HepG2 (cell line): ENCODE results near the gene AIF1. TPM values are rescaled to one million over a fixed set of nuclear protein-coding genes. Genes with fewer than 3 reads are reported as not detected.

Source experiments
- ATAC-seq: fragments of 200-7000 bp; cut with Tn5 transposase; 3 replicates; pipeline ENCODE4 v1.9.1; 2020; ENCODE audit warnings: mild to moderate bottlenecking, moderate library complexity
- BruUV-seq: library from RNA; stranded (reverse); fragments of 400-500 nt; replicated peaks from 2 replicates; lab custom pipeline; 2021; lab: Mats Ljungman, UMichigan
- CTCF ChIA-PET: fragments of 300-600 bp; formaldehyde crosslinking; extraction: SDS; loops from one replicate; lab custom pipeline; 2021; ENCODE audit warnings: low total read pairs, inconsistent platforms, low intra/inter-chr PET ratio; lab: Yijun Ruan, JAX
- POLR2A ChIA-PET: fragments of 350-600 bp; sonication (Branson Sonifier 250); formaldehyde crosslinking; loops from one replicate; lab custom pipeline; 2020; ENCODE audit warnings: antibody characterized with exemption, inconsistent platforms; lab: Yijun Ruan, JAX
- DNase-seq: peaks from one replicate; pipeline ENCODE4 v3.0.0-alpha.2; 2015; ENCODE audit warnings: low spot score
- FAIRE-seq: peaks from 3 replicates; lab custom pipeline; 2011; peaks lifted over from hg19 to GRCh38; lab: Jason Lieb, UNC
- H2AFZ ChIP-seq: one replicate; pipeline ENCODE4 v1.6.1; 2011; ENCODE audit warnings: low read length, inconsistent platforms
- H3K27ac ChIP-seq: fragments of 300-600 bp; 3 replicates; pipeline ENCODE4 v1.8.0; 2011; ENCODE audit warnings: mixed run types, mild to moderate bottlenecking, mixed read lengths, low read length, inconsistent platforms; ENCODE audit not compliant: insufficient read depth; ENCODE audit errors: extremely low read length
- H3K27me3 ChIP-seq, 2 experiments: fragments of 200-600 bp in 1 of 2; 2 replicates in 1 of 2; 3 replicates in 1 of 2; pipeline versions ENCODE4 v1.6.0 to v1.8.0; 2011; ENCODE audit warnings: low read length in 2 of 2, mild to moderate bottlenecking in 2 of 2, moderate library complexity in 2 of 2, inconsistent platforms in 1 of 2; ENCODE audit not compliant: insufficient read depth in 2 of 2, control insufficient read depth in 1 of 2
- H3K36me3 ChIP-seq, 2 experiments: fragments of 200-600 bp in 1 of 2; replicated peaks in 1 of 2; 2 replicates in 1 of 2; 3 replicates in 1 of 2; pipeline versions ENCODE4 v1.5.1 to v1.8.0; 2011; ENCODE audit warnings: low read length in 2 of 2, inconsistent platforms in 1 of 2; ENCODE audit not compliant: insufficient read depth in 2 of 2, control insufficient read depth in 1 of 2
- H3K4me1 ChIP-seq: 2 replicates; pipeline ENCODE4 v1.5.1; 2012; ENCODE audit warnings: low read length, inconsistent platforms; ENCODE audit not compliant: insufficient read depth
- H3K4me2 ChIP-seq: 2 replicates; pipeline ENCODE4 v1.6.0; 2011; ENCODE audit warnings: low read depth, low read length, inconsistent platforms
- H3K4me3 ChIP-seq, 3 experiments: fragments of 200-600 bp in 1 of 3; sonication (generic), shearing (Covaris generic) in 1 of 3; replicated peaks in 1 of 3; 2 replicates each; pipeline ENCODE4 v1.5.1; 2011 to 2016; ENCODE audit warnings: low read length in 3 of 3, inconsistent platforms in 2 of 3, low read depth in 2 of 3, mild to moderate bottlenecking in 2 of 3, control low read depth in 1 of 3, mixed read lengths in 1 of 3; ENCODE audit not compliant: insufficient read depth in 1 of 3
- H3K79me2 ChIP-seq: one replicate; pipeline ENCODE4 v1.6.1; 2011; ENCODE audit warnings: low read length, inconsistent platforms; ENCODE audit not compliant: insufficient read depth
- H3K9ac ChIP-seq: 2 replicates; pipeline ENCODE4 v1.6.0; 2011; ENCODE audit warnings: mild to moderate bottlenecking, low read depth, low read length, inconsistent platforms; ENCODE audit not compliant: insufficient read depth
- H3K9me3 ChIP-seq: 2 replicates; pipeline ENCODE4 v1.5.1; 2012; ENCODE audit warnings: mild to moderate bottlenecking, low read length
- H4K20me1 ChIP-seq: 2 replicates; pipeline ENCODE4 v1.6.0; 2011; ENCODE audit warnings: inconsistent platforms, mild to moderate bottlenecking, low read length, moderate library complexity; ENCODE audit not compliant: insufficient read depth
- ARID2 ChIP-seq: sonication (generic); formaldehyde crosslinking; IDR thresholded peaks from 2 replicates; pipeline ENCODE4 v1.8.1; 2022; ENCODE audit warnings: mild to moderate bottlenecking, missing genetic modification reagents, borderline replicate concordance
- CBX5 ChIP-seq: sonication (generic); formaldehyde crosslinking; IDR thresholded peaks from 2 replicates; pipeline ENCODE4 v1.4.0; 2020; ENCODE audit warnings: missing genetic modification reagents, borderline replicate concordance
- EP300 ChIP-seq, 3 experiments: sonication (generic) in 1 of 3; formaldehyde crosslinking in 1 of 3; IDR thresholded peaks; 2 replicates each; pipeline versions ENCODE4 v1.5.1 to v1.6.1; 2011 to 2020; ENCODE audit warnings: low read depth in 2 of 3, low read length in 2 of 3, borderline replicate concordance in 1 of 3, improper control_type of control experiment in 1 of 3, mild to moderate bottlenecking in 1 of 3, missing genetic modification reagents in 1 of 3, moderate library complexity in 1 of 3
- ESRRA ChIP-seq: sonication (generic); formaldehyde crosslinking; IDR thresholded peaks from 2 replicates; pipeline ENCODE4 v1.5.1; 2020; ENCODE audit warnings: mild to moderate bottlenecking, low read depth, missing genetic modification reagents
- FOXC1 ChIP-seq: sonication (generic); formaldehyde crosslinking; IDR thresholded peaks from 2 replicates; pipeline ENCODE4 v1.8.0; 2022; ENCODE audit warnings: mild to moderate bottlenecking, missing genetic modification reagents, borderline replicate concordance
- HDAC1 ChIP-seq: sonication (generic); formaldehyde crosslinking; IDR thresholded peaks from 2 replicates; pipeline ENCODE4 v1.5.1; 2020; ENCODE audit warnings: mild to moderate bottlenecking, missing genetic modification reagents
- KDM1A ChIP-seq: IDR thresholded peaks from 2 replicates; pipeline ENCODE4 v1.6.1; 2016; ENCODE audit warnings: missing compliant biosample characterization
- LCORL ChIP-seq, 2 experiments: fragments of 450-650 bp in 1 of 2; sonication (generic) in 1 of 2; formaldehyde crosslinking in 1 of 2; IDR thresholded peaks; 2 replicates each; pipeline versions ENCODE4 v1.5.0 to v1.6.1; 2017 to 2020; ENCODE audit warnings: antibody characterized with exemption in 1 of 2, missing genetic modification reagents in 1 of 2
- MYC ChIP-seq: sonication (generic); formaldehyde crosslinking; IDR thresholded peaks from 2 replicates; pipeline ENCODE4 v1.9.0; 2021; ENCODE audit warnings: missing genetic modification reagents, borderline replicate concordance
- PTBP1 ChIP-seq: fragments of 200-400 bp; formaldehyde crosslinking; IDR thresholded peaks from 2 replicates; pipeline ENCODE4 v1.6.1; 2018; ENCODE audit warnings: low read length, low read depth; ENCODE audit not compliant: poor library complexity, severe bottlenecking
- RXRA ChIP-seq: sonication (generic); formaldehyde crosslinking; IDR thresholded peaks from 2 replicates; pipeline ENCODE4 v1.5.1; 2020; ENCODE audit warnings: missing genetic modification reagents
- SAP130 ChIP-seq: IDR thresholded peaks from 2 replicates; pipeline ENCODE4 v1.6.1; 2016; ENCODE audit warnings: low read depth
- SMC3 ChIP-seq: IDR thresholded peaks from 2 replicates; pipeline ENCODE4 v1.6.1; 2011; ENCODE audit warnings: low read length, improper control_type of control experiment
- TCF7 ChIP-seq: sonication (generic); IDR thresholded peaks from 2 replicates; pipeline ENCODE4 v1.6.1; 2016; ENCODE audit warnings: antibody characterized with exemption, low read depth
- ZNF143 ChIP-seq: sonication (generic); formaldehyde crosslinking; IDR thresholded peaks from 2 replicates; pipeline ENCODE4 v1.4.0; 2020; ENCODE audit warnings: missing genetic modification reagents
- ZNF563 ChIP-seq: sonication (generic); formaldehyde crosslinking; IDR thresholded peaks from 2 replicates; pipeline ENCODE4 v1.8.0; 2022; ENCODE audit warnings: mild to moderate bottlenecking, moderate library complexity, missing genetic modification reagents
- ZNF605 ChIP-seq: sonication (generic); formaldehyde crosslinking; IDR thresholded peaks from 2 replicates; pipeline ENCODE4 v1.8.0; 2022; ENCODE audit warnings: mild to moderate bottlenecking, missing genetic modification reagents
- ZNF780A ChIP-seq: sonication (generic); formaldehyde crosslinking; IDR thresholded peaks from 2 replicates; pipeline ENCODE4 v1.8.0; 2022; ENCODE audit warnings: mild to moderate bottlenecking, missing genetic modification reagents, moderate library complexity
- WGBS: methylation state at CpG from one replicate; pipeline ENCODE4 v1.1.6; 2017; ENCODE audit warnings: low lambda C conversion rate; 5-methylcytosine and 5-hydroxymethylcytosine counted together
- in situ Hi-C: cut with HindIII; loops from 2 replicates; pipeline ENCODE4 v1.10.0; 2017; ENCODE audit warnings: low pct_unique_long_range_greater_than_20kb; ENCODE audit not compliant: extremely low pct_ligation_motif_present
- intact Hi-C: fragments of 100-400 bp; cut with micrococcal nuclease; formaldehyde crosslinking; loops from one replicate; pipeline ENCODE4 v1.10.0; 2022; ENCODE audit not compliant: unreplicated experiment
- polyA plus RNA-seq, 8 experiments: library from polyadenylated mRNA; depleted of rRNA in 3 of 8; stranded (reverse) in 7 of 8; unstranded in 1 of 8; fragments of >200 nt; fragmentation: Illumina TruSeq in 4 of 8; extraction: Trizol in 4 of 8; gene quantifications; 2 replicates each; pipeline versions ENCODE4 v1.2.1 to v1.2.3, GENCODE V29; 2011 to 2016; ENCODE audit warnings: low read depth in 4 of 8, missing spikeins in 1 of 8, mixed read lengths in 1 of 8; ENCODE audit not compliant: insufficient read depth in 1 of 8
- total RNA-seq, 5 experiments: library from RNA; depleted of rRNA; stranded (reverse); fragments of >200 nt; fragmentation: Illumina TruSeq; extraction: Trizol; gene quantifications; 2 replicates each; pipeline ENCODE4 v1.2.3, GENCODE V29; 2016; ENCODE audit warnings: low read depth in 1 of 5
- TF ChIP-seq, protein P1 (sequence below): fragments of 450-650 bp; IDR thresholded peaks from 2 replicates; pipeline ENCODE4 v1.6.1; 2016
- TF ChIP-seq, protein P2 (sequence below): IDR thresholded peaks from 2 replicates; pipeline ENCODE4 v1.6.1; 2016; ENCODE audit warnings: control low read depth

AIF1 gene
- total and polyA plus RNA-seq, 2 of the 13 experiments (the other 11 are each of a cell fraction or from before 2014, with no cell fraction given): 1.5 TPM; not detected in 1

DNA sequence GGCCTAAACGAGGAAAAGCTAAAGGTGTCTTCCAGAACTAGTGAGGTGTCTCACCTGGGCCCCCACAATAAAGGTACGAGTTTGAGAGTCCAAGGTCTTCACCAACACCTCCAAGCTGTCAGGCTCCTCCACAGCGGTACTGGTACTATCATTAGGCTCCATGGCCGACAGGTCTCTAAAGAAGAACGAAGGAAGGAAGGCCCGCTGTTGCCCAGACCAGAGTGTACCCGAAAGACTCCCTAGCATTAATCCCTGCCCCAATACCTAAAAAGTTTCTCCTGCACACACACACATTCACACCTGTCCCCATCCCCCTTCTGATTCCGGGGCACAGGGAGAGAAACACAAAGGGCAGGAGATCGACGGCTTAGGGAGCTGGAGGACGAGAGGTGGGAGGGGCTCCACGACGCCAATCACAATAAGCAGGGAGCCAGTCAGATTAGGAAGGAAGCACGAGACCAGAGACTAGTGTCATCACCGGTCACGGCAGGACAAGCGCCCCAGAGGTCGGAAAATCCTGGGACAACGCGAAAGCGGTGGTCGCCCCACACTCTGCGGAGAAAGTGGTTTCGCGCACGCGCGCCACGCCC lies 36.7 kb downstream of the AIF1 start:
- peaks cover 56% of the 10 kb centered on the region for H3K4me1 ChIP-seq
- intact Hi-C loops: loop anchor here (1.0 to 10.0 kb wide), 3 partner anchors 9 to 107 kb away; partner anchors contain the start of genes ATP6V1G2, C6orf47, DDX39B and NFKBIL1
- POLR2A ChIA-PET: interaction anchor here (0.6 to 8.0 kb wide), 34 partner anchors 8 to 1320 kb away, joined by 3 to 438 read pairs (median 6); partner anchors contain the start of genes ABHD16A, AIF1, ATP6V1G2 and C6orf47
- DNase-seq: peak; percentile 89
- H3K79me2 ChIP-seq: peaks cover 54% of the 10 kb centered on the region
- no peaks in the 10 kb centered on the region; a peak in 2 of 5 replicates for H3K27me3 ChIP-seq
- H3K9me3 ChIP-seq: no peaks in the 10 kb centered on the region
- peak overlapping the region; percentile 100 for H3K4me2 ChIP-seq
- H3K9ac ChIP-seq: peak overlapping the region; percentile 91
- H3K36me3 ChIP-seq: peaks cover 18 to 40% of the 10 kb centered on the region in 2 experiments
- peak; percentile 15 for FAIRE-seq
- TSS peak; percentile 61 for BruUV-seq
- peak; percentile 49 for ATAC-seq
- CTCF ChIA-PET: no interaction called here
- no peaks in the 10 kb centered on the region for H4K20me1 ChIP-seq
- H3K4me3 ChIP-seq: peak overlapping the region; percentile 73 to 88 (median 77)
- in situ Hi-C loops: no loop called here
- H2AFZ ChIP-seq: no peak overlapping the region
- 11% methylated on average over 15 of the region's 29 CpGs for WGBS
- H3K27ac ChIP-seq: peak overlapping the region; percentile 96
- no peak for TF ChIP-seq TCF7
- 0 out of 2 replicates have a peak, but pooled peaks have one; percentile 16 for TF ChIP-seq MYC (CRISPR knock-in tag)
- 0 out of 4 replicates have a peak, but pooled peaks of 1 of the 2 experiments have one; percentile 9 for TF ChIP-seq EP300 (IDR thresholded peaks at IDR 0.05; ENCODE audit: low read depth in 2 of 2, low read length in 2 of 2)
- no peak for TF ChIP-seq EP300 (CRISPR knock-in tag; IDR thresholded peaks at IDR 0.05; ENCODE audit: borderline replicate concordance)
- peak; percentile 79; the same call in 1 of the 2 replicates for TF ChIP-seq FOXC1 (CRISPR knock-in tag)
- 0 out of 2 replicates have a peak, but pooled peaks have one; percentile 5 for TF ChIP-seq ZNF780A
- peak; percentile 78; the same call in 1 of the 2 replicates for TF ChIP-seq ARID2 (CRISPR knock-in tag)
- peak; percentile 6; the same call in 1 of the 2 replicates for TF ChIP-seq SMC3
- TF ChIP-seq ZNF605 (CRISPR knock-in tag): peak; percentile 73; the same call in 1 of the 2 replicates
- TF ChIP-seq, protein P1, sequence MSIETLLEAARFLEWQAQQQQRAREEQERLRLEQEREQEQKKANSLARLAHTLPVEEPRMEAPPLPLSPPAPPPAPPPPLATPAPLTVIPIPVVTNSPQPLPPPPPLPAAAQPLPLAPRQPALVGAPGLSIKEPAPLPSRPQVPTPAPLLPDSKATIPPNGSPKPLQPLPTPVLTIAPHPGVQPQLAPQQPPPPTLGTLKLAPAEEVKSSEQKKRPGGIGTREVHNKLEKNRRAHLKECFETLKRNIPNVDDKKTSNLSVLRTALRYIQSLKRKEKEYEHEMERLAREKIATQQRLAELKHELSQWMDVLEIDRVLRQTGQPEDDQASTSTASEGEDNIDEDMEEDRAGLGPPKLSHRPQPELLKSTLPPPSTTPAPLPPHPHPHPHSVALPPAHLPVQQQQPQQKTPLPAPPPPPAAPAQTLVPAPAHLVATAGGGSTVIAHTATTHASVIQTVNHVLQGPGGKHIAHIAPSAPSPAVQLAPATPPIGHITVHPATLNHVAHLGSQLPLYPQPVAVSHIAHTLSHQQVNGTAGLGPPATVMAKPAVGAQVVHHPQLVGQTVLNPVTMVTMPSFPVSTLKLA: peak; percentile 41
- TF ChIP-seq, protein P2, sequence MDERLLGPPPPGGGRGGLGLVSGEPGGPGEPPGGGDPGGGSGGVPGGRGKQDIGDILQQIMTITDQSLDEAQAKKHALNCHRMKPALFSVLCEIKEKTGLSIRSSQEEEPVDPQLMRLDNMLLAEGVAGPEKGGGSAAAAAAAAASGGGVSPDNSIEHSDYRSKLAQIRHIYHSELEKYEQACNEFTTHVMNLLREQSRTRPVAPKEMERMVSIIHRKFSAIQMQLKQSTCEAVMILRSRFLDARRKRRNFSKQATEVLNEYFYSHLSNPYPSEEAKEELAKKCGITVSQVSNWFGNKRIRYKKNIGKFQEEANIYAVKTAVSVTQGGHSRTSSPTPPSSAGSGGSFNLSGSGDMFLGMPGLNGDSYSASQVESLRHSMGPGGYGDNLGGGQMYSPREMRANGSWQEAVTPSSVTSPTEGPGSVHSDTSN (CRISPR knock-in tag): peak; percentile 77
- 0 out of 2 replicates have a peak, but pooled peaks have one; percentile 70 for TF ChIP-seq SAP130
- no peak; the same call in none of the 2 replicates for TF ChIP-seq RXRA (CRISPR knock-in tag)
- no peak for TF ChIP-seq LCORL (IDR thresholded peaks at IDR 0.05)
- TF ChIP-seq LCORL (CRISPR knock-in tag; IDR thresholded peaks at IDR 0.05): peak; percentile 75; the same call in 1 of the 2 replicates
- TF ChIP-seq ESRRA (CRISPR knock-in tag): 0 out of 2 replicates have a peak, but pooled peaks have one; percentile 3
- peak; percentile 15 for TF ChIP-seq CBX5 (CRISPR knock-in tag)
- TF ChIP-seq ZNF563 (CRISPR knock-in tag): no peak; the same call in 1 of the 2 replicates
- TF ChIP-seq HDAC1 (CRISPR knock-in tag): no peak
- TF ChIP-seq PTBP1: peak; percentile 25
- peak; percentile 44; the same call in 1 of the 2 replicates for TF ChIP-seq ZNF143 (CRISPR knock-in tag)
- no peak for TF ChIP-seq KDM1A (CRISPR knock-in tag)
